Endothelial cell (in vitro differentiated cells): ENCODE data around the gene KMT2E. TPM values are rescaled to one million over a fixed set of nuclear protein-coding genes. Genes with fewer than 3 reads are reported as not detected.

Experiments used
- DNase-seq: peaks from one replicate; pipeline ENCODE4 v3.0.0; 2021; ENCODE audit warnings: low spot score
- H3K27ac Mint-ChIP-seq: one replicate; pipeline ENCODE4 v1.8.0; 2021; ENCODE audit warnings: mixed read lengths, inconsistent platforms; ENCODE audit not compliant: unreplicated experiment
- H3K27me3 Mint-ChIP-seq: one replicate; pipeline ENCODE4 v1.8.0; 2021; ENCODE audit warnings: mild to moderate bottlenecking, moderate library complexity, mixed read lengths, inconsistent platforms; ENCODE audit not compliant: unreplicated experiment
- H3K36me3 Mint-ChIP-seq: one replicate; pipeline ENCODE4 v1.8.0; 2021; ENCODE audit warnings: mild to moderate bottlenecking, low read depth, mixed read lengths, inconsistent platforms; ENCODE audit not compliant: unreplicated experiment
- H3K4me1 Mint-ChIP-seq: one replicate; pipeline ENCODE4 v1.8.0; 2021; ENCODE audit warnings: mild to moderate bottlenecking, mixed read lengths, inconsistent platforms; ENCODE audit not compliant: unreplicated experiment
- H3K4me3 Mint-ChIP-seq: one replicate; pipeline ENCODE4 v1.8.0; 2021; ENCODE audit warnings: mild to moderate bottlenecking, mixed read lengths, inconsistent platforms; ENCODE audit not compliant: unreplicated experiment
- H3K9me3 Mint-ChIP-seq: one replicate; pipeline ENCODE4 v1.8.0; 2021; ENCODE audit warnings: mixed read lengths, inconsistent platforms; ENCODE audit not compliant: unreplicated experiment
- CTCF ChIP-seq: fragments of 200-600 bp; sonication (generic); IDR thresholded peaks from one replicate; pipeline ENCODE4 v1.5.0; 2021; ENCODE audit warnings: antibody characterized with exemption; ENCODE audit not compliant: unreplicated experiment
- total RNA-seq: library from RNA; stranded (reverse); fragmentation: NEBNext Ultra II Directional; extraction: Animal tissue kit (Norgen Biotek cat#: 25700); gene quantifications from one replicate; pipeline ENCODE4 v1.2.1, GENCODE V29; 2021; ENCODE audit not compliant: unreplicated experiment

The KMT2E gene
- total RNA-seq, 1 donor from 2014 or later: 71.0 TPM

- H3K27ac Mint-ChIP-seq: peak overlapping the region; percentile 72
- no peak for DNase-seq
- no peak for TF ChIP-seq CTCF
These were observed 140.1 kb downstream of the KMT2E start for GRCh38 chr7:105154084-105154483.

GRCh38 chr7:105156731-105157130 lies 142.7 kb downstream of the KMT2E start:
- no peak overlapping the region for H3K27ac Mint-ChIP-seq

More at GRCh38 chr7:105154084-105154483, 140.1 kb downstream of the KMT2E start:
- Mint-ChIP-seq H3K9me3 (no peaks in the 10 kb centered on the region), H3K4me3 (no peak overlapping the region), H3K27me3 (peaks cover 2% of the 10 kb centered on the region), H3K4me1 (peaks cover 15% of the 10 kb centered on the region), H3K36me3 (peaks cover 3% of the 10 kb centered on the region)

GRCh38 chr7:105157278-105157677 lies 143.3 kb downstream of the KMT2E start:
- peaks cover 3% of the 10 kb centered on the region for H3K36me3 Mint-ChIP-seq
- H3K27me3 Mint-ChIP-seq: peaks cover 4% of the 10 kb centered on the region
- TF ChIP-seq CTCF: no peak
- no peak for DNase-seq
- no peak overlapping the region for H3K4me3 Mint-ChIP-seq
- H3K27ac Mint-ChIP-seq: no peak overlapping the region
- H3K4me1 Mint-ChIP-seq: peaks cover 15% of the 10 kb centered on the region
- H3K9me3 Mint-ChIP-seq: no peaks in the 10 kb centered on the region

More at GRCh38 chr7:105156731-105157130, 142.7 kb downstream of the KMT2E start:
- no peak for DNase-seq
- no peak for TF ChIP-seq CTCF
- Mint-ChIP-seq H3K9me3 (no peaks in the 10 kb centered on the region), H3K27me3 (peaks cover 4% of the 10 kb centered on the region), H3K4me3 (no peak overlapping the region), H3K4me1 (peaks cover 15% of the 10 kb centered on the region), H3K36me3 (peaks cover 3% of the 10 kb centered on the region)

GRCh38 chr7:105161366-105161765 lies 147.4 kb downstream of the KMT2E start:
- no peaks in the 10 kb centered on the region for H3K4me1 Mint-ChIP-seq
- H3K9me3 Mint-ChIP-seq: no peaks in the 10 kb centered on the region
- TF ChIP-seq CTCF: no peak
- H3K36me3 Mint-ChIP-seq: peaks cover 27% of the 10 kb centered on the region
- no peak overlapping the region for H3K27ac Mint-ChIP-seq
- DNase-seq: no peak
- H3K27me3 Mint-ChIP-seq: peaks cover 6% of the 10 kb centered on the region
- H3K4me3 Mint-ChIP-seq: no peak overlapping the region
